ENCODE results near the gene LFNG. TPM values are rescaled to one million over a fixed set of nuclear protein-coding genes. Genes with fewer than 3 reads are reported as not detected.

Gene LFNG
- total and polyA plus RNA-seq, 2 donors (not counting 1 experiment from before 2014, with no cell fraction given), result 73.3 to 208 TPM

GRCh38 chr7:2502647-2502966 lies 17.0 kb upstream of the LFNG start:
- no peak for DNase-seq
- H3K27me3 ChIP-seq (replicated peaks in 1 of 4; ENCODE audit: control extremely low read depth in 1 of 4, control insufficient read depth in 3 of 4, insufficient read depth in 4 of 4, low read length in 3 of 4), result peaks cover 0 to 10% (median 4%) of the 10 kb centered on the region in 4 experiments
- H3K4me3 Mint-ChIP-seq, result no peak overlapping the region
- H3K9me3 Mint-ChIP-seq (ENCODE audit: insufficient read depth), result no peaks in the 10 kb centered on the region
- H3K4me1 Mint-ChIP-seq, result peaks cover 15% of the 10 kb centered on the region
- H3K36me3 ChIP-seq (replicated peaks in 1 of 2; ENCODE audit: control extremely low read depth in 1 of 2, control insufficient read depth in 1 of 2, extremely low read depth in 1 of 2, insufficient read depth in 2 of 2, low read length in 1 of 2), result no peaks in the 10 kb centered on the region
- CTCF ChIA-PET, result no interaction called here
- POLR2A ChIA-PET, result interaction anchor here (1.4 to 1.7 kb wide), 2 partner anchors 9 to 26 kb away, joined by 5 to 7 read pairs; no protein-coding TSS in a partner anchor
- no peak overlapping the region for H3K4me2 ChIP-seq (replicated peaks; ENCODE audit: low read depth, low read length, poor library complexity, severe bottlenecking)
- no peak overlapping the region for H3K27ac Mint-ChIP-seq
- no peak overlapping the region for H3K27ac ChIP-seq (ENCODE audit: low read length in 2 of 2)
- intact Hi-C loops (cut with micrococcal nuclease), result no loop called here
- 96% methylated on average over 12 of the region's 13 CpGs for WGBS (ENCODE audit: insufficient coverage)
- no peak for ATAC-seq (ENCODE audit: low read depth)
- no peaks in the 10 kb centered on the region for H3K27me3 Mint-ChIP-seq
- H3K79me2 ChIP-seq (ENCODE audit: control insufficient read depth, insufficient read depth, low read length), result peaks cover under 1% of the 10 kb centered on the region
- no peak overlapping the region for H3K9ac ChIP-seq (ENCODE audit: low read length)
- no peaks in the 10 kb centered on the region for H4K20me1 ChIP-seq (ENCODE audit: control insufficient read depth, insufficient read depth, low read length, poor library complexity, severe bottlenecking)
- no peak for TF ChIP-seq CTCF (IDR thresholded peaks at IDR 0.05)
- no peak for TF ChIP-seq EZH2 (IDR thresholded peaks at IDR 0.05; ENCODE audit: borderline replicate concordance, insufficient read depth, low read depth, low read length, poor library complexity, severe bottlenecking)
- H3K4me3 ChIP-seq (ENCODE audit: control extremely low read depth in 1 of 5, extremely low read depth in 1 of 5, insufficient read depth in 1 of 5, low read depth in 2 of 5, low read length in 4 of 5), result no peak overlapping the region
- no peaks in the 10 kb centered on the region for H3K9me3 ChIP-seq (ENCODE audit: control extremely low read depth in 1 of 3, control insufficient read depth in 2 of 3, insufficient read depth in 1 of 3, low read length in 2 of 3)
- no peak overlapping the region for H2AFZ ChIP-seq (ENCODE audit: insufficient read depth, low read depth, low read length, poor library complexity, severe bottlenecking)
- peaks cover 7 to 12% of the 10 kb centered on the region in 2 donors for H3K4me1 ChIP-seq (ENCODE audit: control insufficient read depth in 2 of 2, insufficient read depth in 2 of 2, low read length in 2 of 2)

- H3K4me2 ChIP-seq (replicated peaks; ENCODE audit: low read depth, low read length, poor library complexity, severe bottlenecking), result no peak overlapping the region
- intact Hi-C loops (cut with micrococcal nuclease), result no loop called here
- Mint-ChIP-seq H3K27ac (no peak overlapping the region), H3K4me3 (no peak overlapping the region), H3K4me1 (peaks cover 20% of the 10 kb centered on the region), H3K9me3 (ENCODE audit: insufficient read depth) (no peaks in the 10 kb centered on the region), H3K27me3 (no peaks in the 10 kb centered on the region)
- CTCF ChIA-PET, result interaction anchor here (0.9 kb wide), 1 partner anchor 25 kb away, joined by 3 read pairs; no protein-coding TSS in a partner anchor
- H3K9ac ChIP-seq (ENCODE audit: low read length), result no peak overlapping the region
- H2AFZ ChIP-seq (ENCODE audit: insufficient read depth, low read depth, low read length, poor library complexity, severe bottlenecking), result no peak overlapping the region
- 71% methylated on average over 23 of the region's 25 CpGs for WGBS (ENCODE audit: insufficient coverage)
- H3K27me3 ChIP-seq (replicated peaks in 1 of 4; ENCODE audit: control extremely low read depth in 1 of 4, control insufficient read depth in 3 of 4, insufficient read depth in 4 of 4, low read length in 3 of 4), result peaks cover 0 to 4% (median under 1%) of the 10 kb centered on the region in 4 experiments
- peaks cover 9 to 12% of the 10 kb centered on the region in 2 donors for H3K4me1 ChIP-seq (ENCODE audit: control insufficient read depth in 2 of 2, insufficient read depth in 2 of 2, low read length in 2 of 2)
- no peak for ATAC-seq (ENCODE audit: low read depth)
- no peaks in the 10 kb centered on the region for H3K9me3 ChIP-seq (ENCODE audit: control extremely low read depth in 1 of 3, control insufficient read depth in 2 of 3, insufficient read depth in 1 of 3, low read length in 2 of 3)
- H3K36me3 ChIP-seq (replicated peaks in 1 of 2; ENCODE audit: control extremely low read depth in 1 of 2, control insufficient read depth in 1 of 2, extremely low read depth in 1 of 2, insufficient read depth in 2 of 2, low read length in 1 of 2), result no peaks in the 10 kb centered on the region
- no peak for DNase-seq
- POLR2A ChIA-PET, result interaction anchor here (0.6 to 1.7 kb wide), 3 partner anchors 8 to 36 kb away, joined by 3 to 5 read pairs (median 4); no protein-coding TSS in a partner anchor
- peaks cover 5% of the 10 kb centered on the region for H3K79me2 ChIP-seq (ENCODE audit: control insufficient read depth, insufficient read depth, low read length)
- H3K27ac ChIP-seq (ENCODE audit: low read length in 2 of 2), result no peak overlapping the region
- no peak for TF ChIP-seq EZH2 (IDR thresholded peaks at IDR 0.05; ENCODE audit: borderline replicate concordance, insufficient read depth, low read depth, low read length, poor library complexity, severe bottlenecking)
- no peak for TF ChIP-seq CTCF (IDR thresholded peaks at IDR 0.05)
- no peaks in the 10 kb centered on the region for H4K20me1 ChIP-seq (ENCODE audit: control insufficient read depth, insufficient read depth, low read length, poor library complexity, severe bottlenecking)
- H3K4me3 ChIP-seq (ENCODE audit: control extremely low read depth in 1 of 5, extremely low read depth in 1 of 5, insufficient read depth in 1 of 5, low read depth in 2 of 5, low read length in 4 of 5), result no peak overlapping the region
Observed at GRCh38 chr7:2503056-2503941, 16.3 kb upstream of the LFNG start.

Measured in B cell (primary cell).